Measurements from ENCODE around the gene C11orf68.

GRCh38 chr11:65883058-65883761 is 35.7 kb downstream of the C11orf68 start:
- no peak for TF ChIP-seq CTCF (conservative IDR thresholded peaks at IDR 0.05; ENCODE audit: low read depth in 2 of 2)
- TF ChIP-seq EZH2 (IDR thresholded peaks at IDR 0.05; ENCODE audit: low read depth, unreplicated experiment), result no peak
- no peak for TF ChIP-seq CREB1 (CRISPR knock-in tag; IDR thresholded peaks at IDR 0.05; ENCODE audit: low read depth)
- TF ChIP-seq EZH2phosphoT487 (IDR thresholded peaks at IDR 0.05; ENCODE audit: unreplicated experiment), result no peak
- TF ChIP-seq ZNF331 (CRISPR knock-in tag; IDR thresholded peaks at IDR 0.05; ENCODE audit: low read depth), result no peak
- no peak for TF ChIP-seq POLR2AphosphoS5 (IDR thresholded peaks at IDR 0.05; ENCODE audit: low read depth)
- no peak for TF ChIP-seq REST (IDR thresholded peaks at IDR 0.05; ENCODE audit: unreplicated experiment)
- TF ChIP-seq ZNF114 (CRISPR knock-in tag; IDR thresholded peaks at IDR 0.05), result no peak
- no peak for TF ChIP-seq JUNB (IDR thresholded peaks at IDR 0.05; ENCODE audit: unreplicated experiment)
